ENCODE measurements around the gene SP110.

The SP110 gene

GRCh38 chr2:230205721-230206120 is 14.1 kb downstream of the SP110 start:
- Histone ChIP-seq H3K4me3 (ENCODE audit: low read depth in 1 of 2, low read length in 2 of 2) (no peak overlapping the region), H2AFZ (ENCODE audit: low read depth, low read length) (no peak overlapping the region), H3K4me1 (ENCODE audit: insufficient read depth, low read length) (peaks cover 26% of the 10 kb centered on the region), H3K36me3 (ENCODE audit: insufficient read depth, low read length) (peaks cover 82% of the 10 kb centered on the region), H3K27ac (ENCODE audit: low read length) (no peak overlapping the region), H4K20me1 (ENCODE audit: insufficient read depth, low read length) (no peaks in the 10 kb centered on the region), H3K27me3 (ENCODE audit: insufficient read depth, low read length, poor library complexity) (no peaks in the 10 kb centered on the region), H3K9ac (ENCODE audit: low read depth, low read length) (no peak overlapping the region), H3K79me2 (ENCODE audit: insufficient read depth, low read length) (no peaks in the 10 kb centered on the region), H3K4me2 (ENCODE audit: insufficient read depth, low read length) (no peak overlapping the region), H3K9me3 (ENCODE audit: insufficient read depth, low read length, severe bottlenecking) (no peaks in the 10 kb centered on the region)
- TF ChIP-seq EZH2 (IDR thresholded peaks at IDR 0.05; ENCODE audit: borderline replicate concordance, low read depth, low read length, severe bottlenecking) (no peak), CTCF (IDR thresholded peaks at IDR 0.05; ENCODE audit: borderline replicate concordance, extremely low read depth, low read length, poor library complexity, severe bottlenecking) (no peak)
- ATAC-seq (ENCODE audit: insufficient read depth, low read depth) = no peak
- DNase-seq = no peak

DNA sequence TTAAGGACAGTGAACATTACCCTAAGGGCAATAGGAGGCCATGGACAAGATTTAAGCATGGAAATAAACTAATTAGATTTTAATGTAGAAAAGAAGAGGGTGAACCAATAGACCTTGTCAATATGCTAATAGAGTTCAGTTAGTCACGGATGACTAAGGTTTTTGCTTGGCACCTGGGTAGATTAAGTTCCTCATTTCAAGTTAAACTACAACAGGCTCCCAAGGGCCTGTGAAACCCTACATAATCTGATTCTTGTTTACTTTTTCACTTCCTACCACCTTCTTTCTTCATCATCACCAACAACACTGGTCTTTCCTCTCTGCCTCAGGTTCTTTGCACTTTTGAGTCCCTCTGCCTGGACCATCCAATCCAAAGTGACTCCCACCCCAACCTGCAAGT is 14.8 kb downstream of the SP110 start:
- H2AFZ ChIP-seq (ENCODE audit: low read depth, low read length) = no peak overlapping the region
- H3K9me3 ChIP-seq (ENCODE audit: insufficient read depth, low read length, severe bottlenecking) = no peaks in the 10 kb centered on the region
- H4K20me1 ChIP-seq (ENCODE audit: insufficient read depth, low read length) = no peaks in the 10 kb centered on the region
- no peak for DNase-seq
- no peak overlapping the region for H3K9ac ChIP-seq (ENCODE audit: low read depth, low read length)
- no peak overlapping the region for H3K27ac ChIP-seq (ENCODE audit: low read length)
- no peaks in the 10 kb centered on the region for H3K27me3 ChIP-seq (ENCODE audit: insufficient read depth, low read length, poor library complexity)
- H3K79me2 ChIP-seq (ENCODE audit: insufficient read depth, low read length) = no peaks in the 10 kb centered on the region
- TF ChIP-seq CTCF (IDR thresholded peaks at IDR 0.05; ENCODE audit: borderline replicate concordance, extremely low read depth, low read length, poor library complexity, severe bottlenecking) (no peak), EZH2 (IDR thresholded peaks at IDR 0.05; ENCODE audit: borderline replicate concordance, low read depth, low read length, severe bottlenecking) (no peak)
- peaks cover 82% of the 10 kb centered on the region for H3K36me3 ChIP-seq (ENCODE audit: insufficient read depth, low read length)
- no peak overlapping the region for H3K4me2 ChIP-seq (ENCODE audit: insufficient read depth, low read length)
- peaks cover 19% of the 10 kb centered on the region for H3K4me1 ChIP-seq (ENCODE audit: insufficient read depth, low read length)
- H3K4me3 ChIP-seq (ENCODE audit: low read depth in 1 of 2, low read length in 2 of 2) = no peak overlapping the region
- ATAC-seq (ENCODE audit: insufficient read depth, low read depth) = no peak

- TF ChIP-seq CTCF (IDR thresholded peaks at IDR 0.05; ENCODE audit: borderline replicate concordance, extremely low read depth, low read length, poor library complexity, severe bottlenecking) = no peak
- TF ChIP-seq EZH2 (IDR thresholded peaks at IDR 0.05; ENCODE audit: borderline replicate concordance, low read depth, low read length, severe bottlenecking) = no peak
- Histone ChIP-seq H3K9ac (ENCODE audit: low read depth, low read length) (no peak overlapping the region), H3K4me1 (ENCODE audit: insufficient read depth, low read length) (peaks cover under 1% of the 10 kb centered on the region; the same call in 1 of the 2 replicates), H3K36me3 (ENCODE audit: insufficient read depth, low read length) (peaks cover 79% of the 10 kb centered on the region), H3K4me3 (ENCODE audit: low read depth in 1 of 2, low read length in 2 of 2) (no peak overlapping the region), H3K4me2 (ENCODE audit: insufficient read depth, low read length) (no peak overlapping the region), H3K27me3 (ENCODE audit: insufficient read depth, low read length, poor library complexity) (no peaks in the 10 kb centered on the region), H3K79me2 (ENCODE audit: insufficient read depth, low read length) (no peaks in the 10 kb centered on the region), H2AFZ (ENCODE audit: low read depth, low read length) (no peak overlapping the region), H4K20me1 (ENCODE audit: insufficient read depth, low read length) (no peaks in the 10 kb centered on the region), H3K9me3 (ENCODE audit: insufficient read depth, low read length, severe bottlenecking) (no peaks in the 10 kb centered on the region), H3K27ac (ENCODE audit: low read length) (no peak overlapping the region)
- DNase-seq (no peak), ATAC-seq (ENCODE audit: insufficient read depth, low read depth) (no peak)
These were observed 16.6 kb downstream of the SP110 start for GRCh38 chr2:230203110-230203676.
